GM19395 (cell line): Measurements from ENCODE around the gene COL2A1.

Source experiments
- ATAC-seq: cut with Tn5 transposase; IDR thresholded peaks from one replicate; pipeline ENCODE4 v1.9.1; 2021; ENCODE audit warnings: mild to moderate bottlenecking, moderate library complexity; ENCODE audit not compliant: unreplicated experiment

The COL2A1 gene

GRCh38 chr12:48004053-48004941 lies at the start of gene COL2A1:
COL2A1 (minus strand) TSS chr12:48004476; CDS start chr12:48004321, 155 bp downstream.
- no peak for ATAC-seq

- ATAC-seq = no peak
These were observed 49.6 kb upstream of the COL2A1 start for GRCh38 chr12:48053883-48054282.

GRCh38 chr12:48053122-48053521 lies 48.8 kb upstream of the COL2A1 start:
- ATAC-seq = no peak

DNA sequence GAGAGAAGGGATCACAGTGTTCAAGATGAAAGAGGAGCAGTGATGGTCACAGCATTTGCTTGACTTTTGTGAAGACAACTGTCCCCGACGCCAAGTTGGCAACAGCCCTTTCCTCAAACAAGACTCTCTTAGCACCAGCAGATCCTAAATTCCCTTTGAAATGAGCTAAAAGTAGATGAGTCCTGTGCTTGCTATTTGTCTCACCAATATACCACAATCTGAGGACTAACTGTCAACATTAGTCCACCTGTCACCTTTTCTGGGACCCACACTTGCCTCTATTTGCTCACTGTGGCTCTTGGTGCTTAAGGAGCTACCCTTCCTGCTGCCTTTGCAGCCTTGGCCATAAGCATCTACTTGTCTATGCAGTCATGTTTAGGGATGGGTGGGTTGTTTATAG lies 47.4 kb upstream of the COL2A1 start:
- no peak for ATAC-seq

DNA sequence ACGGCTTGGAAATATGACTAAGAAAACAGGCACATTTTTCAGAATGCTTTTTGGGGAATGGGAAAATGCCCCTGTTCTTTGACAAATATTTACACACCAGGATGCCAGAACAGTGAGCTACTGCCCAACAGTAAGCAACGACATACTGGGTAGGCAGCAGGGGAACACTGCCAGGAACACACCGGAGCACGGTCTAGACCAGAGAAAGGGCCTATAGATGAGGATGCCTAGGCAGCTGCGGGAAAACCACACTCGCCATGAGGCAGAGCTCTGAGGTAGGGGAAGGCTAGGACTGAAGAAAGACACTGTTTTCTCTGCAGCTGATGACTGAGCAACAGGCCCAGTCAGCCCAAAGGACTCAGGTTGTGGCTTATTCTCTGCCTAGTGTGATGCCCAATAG lies 45.9 kb upstream of the COL2A1 start:
- no peak for ATAC-seq

GRCh38 chr12:48045965-48046518 lies 41.8 kb upstream of the COL2A1 start:
- no peak for ATAC-seq

DNA sequence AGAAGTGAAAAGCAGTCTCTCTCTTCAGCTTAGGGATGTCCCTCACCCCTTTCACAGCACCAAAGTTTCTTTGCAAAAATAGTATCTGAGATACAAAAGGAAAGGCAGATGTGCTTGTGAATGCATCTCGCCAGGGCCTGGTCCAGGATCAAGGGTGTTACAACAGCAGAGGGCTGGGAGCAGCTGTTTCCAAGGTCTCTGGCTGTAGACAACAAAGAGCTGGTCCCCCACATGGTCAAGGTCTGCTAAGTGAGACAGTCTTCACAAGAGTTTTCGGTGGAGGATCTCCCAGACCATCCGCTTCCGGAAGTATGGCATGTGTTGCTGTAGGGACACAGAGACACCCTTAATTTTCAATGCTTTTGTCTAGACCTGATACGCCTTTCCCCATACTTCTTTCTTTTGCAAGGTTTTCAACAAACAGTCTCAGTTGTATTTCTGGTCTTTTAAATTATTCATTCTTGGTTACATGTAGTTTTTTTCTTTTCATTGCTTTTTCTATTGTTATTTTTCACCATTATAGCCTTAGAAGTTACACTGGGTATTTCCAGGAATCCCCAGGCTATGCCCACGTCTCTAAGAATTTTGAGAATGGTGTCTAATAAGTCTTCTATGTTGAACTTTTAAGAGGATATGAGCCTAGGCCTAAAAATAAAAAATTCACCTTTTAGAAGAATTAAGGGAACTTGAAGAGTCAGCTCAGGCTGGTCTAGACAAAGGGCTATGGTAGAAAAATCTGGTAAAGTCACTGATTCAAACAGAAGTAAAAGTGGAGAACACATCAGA lies 41.0 kb upstream of the COL2A1 start:
- no peak for ATAC-seq

DNA sequence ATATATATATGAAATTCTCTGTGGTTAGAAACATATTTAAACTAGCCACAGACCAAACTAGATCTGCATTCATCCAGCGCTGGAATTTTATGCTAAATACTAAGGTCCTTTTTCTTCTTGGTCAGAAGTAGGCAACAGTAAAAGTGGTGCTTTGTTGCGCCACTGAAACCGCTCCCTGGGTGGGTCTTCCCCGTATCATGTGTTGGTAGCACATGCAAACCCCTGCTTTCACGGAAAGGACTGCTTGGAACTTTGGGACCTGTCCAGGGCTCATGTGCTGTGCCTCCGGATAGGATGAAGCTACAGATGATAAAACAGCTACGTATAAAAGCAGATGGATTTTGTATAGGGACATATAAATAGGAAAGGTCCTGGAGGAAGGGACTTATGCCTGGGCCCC lies 40.1 kb upstream of the COL2A1 start:
- ATAC-seq = no peak

DNA sequence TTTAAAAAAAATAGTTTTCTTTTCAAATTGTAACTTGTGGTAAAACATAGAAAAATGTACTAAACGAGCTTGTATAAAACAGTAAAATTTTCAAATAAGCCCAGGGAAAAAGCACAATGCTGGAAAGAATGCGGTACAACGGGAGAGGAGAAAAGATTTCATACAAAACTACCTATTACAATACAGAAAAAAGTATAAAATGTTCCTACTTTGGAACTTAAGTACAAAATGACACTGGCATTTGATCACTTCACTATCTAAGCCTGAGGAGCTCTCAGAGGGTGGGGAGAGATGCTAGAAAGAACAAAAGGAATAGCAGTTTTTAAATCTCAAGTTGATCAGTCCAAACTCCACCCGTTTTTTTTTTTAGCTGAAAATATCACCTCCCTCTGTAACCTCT lies 39.5 kb upstream of the COL2A1 start:
- no peak for ATAC-seq

DNA sequence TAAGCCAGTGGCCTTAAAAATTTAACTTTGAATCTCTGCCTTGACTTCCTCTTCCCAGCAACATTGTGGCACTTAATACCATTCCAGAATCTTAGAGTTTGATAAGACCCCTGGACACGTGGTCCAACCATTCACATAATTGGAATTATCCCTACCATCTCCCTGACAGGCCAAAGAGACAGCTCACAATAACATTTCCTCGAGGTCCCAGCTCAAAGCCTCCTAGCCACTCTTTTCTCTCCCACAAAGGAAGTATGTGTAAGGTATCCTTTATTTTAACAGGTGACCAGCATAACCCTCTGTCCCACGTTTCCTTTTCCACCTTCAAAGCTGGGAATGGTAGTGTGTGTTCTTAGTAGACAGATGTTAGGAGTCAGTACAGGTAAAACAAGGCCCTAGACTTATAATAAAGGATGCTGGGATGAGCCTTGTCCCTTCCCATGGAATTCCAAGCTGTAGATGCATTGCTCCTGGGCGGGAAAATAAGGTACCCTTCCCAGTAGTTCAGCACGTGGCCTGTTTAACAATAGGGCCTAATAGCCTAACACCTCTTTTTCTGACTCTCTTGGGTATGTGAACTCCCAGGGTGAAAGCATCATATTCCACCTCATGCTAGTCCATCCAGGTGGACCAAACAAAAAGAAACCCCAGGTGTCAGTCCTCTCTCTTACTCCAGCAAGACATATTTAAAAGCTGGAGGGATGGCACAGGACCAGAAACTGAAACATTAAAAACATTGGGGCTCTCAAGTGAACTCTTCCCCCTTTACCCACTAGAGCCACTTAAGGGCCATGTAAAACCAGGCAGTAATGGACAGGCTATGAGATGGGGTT lies 37.5 kb upstream of the COL2A1 start:
- no peak for ATAC-seq

DNA sequence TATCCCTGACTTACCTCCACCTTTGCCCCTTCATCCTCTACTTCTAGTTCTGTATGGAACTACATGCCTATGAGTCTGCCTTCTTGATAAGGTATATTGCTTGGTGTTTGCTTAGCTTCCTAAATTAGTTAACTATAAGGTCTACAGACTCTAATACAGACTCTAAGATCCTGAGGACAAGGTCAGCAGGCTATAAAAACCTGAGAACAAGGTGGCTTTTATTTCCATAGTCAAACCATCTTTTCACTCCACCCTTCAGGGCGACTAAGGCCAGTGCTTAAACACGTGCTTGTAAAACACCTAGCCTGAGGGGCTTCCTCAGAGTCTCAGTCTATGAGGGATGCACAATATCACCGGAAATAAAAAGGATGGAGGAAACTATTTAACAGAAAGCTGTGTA lies 36.1 kb upstream of the COL2A1 start:
- no peak for ATAC-seq

DNA sequence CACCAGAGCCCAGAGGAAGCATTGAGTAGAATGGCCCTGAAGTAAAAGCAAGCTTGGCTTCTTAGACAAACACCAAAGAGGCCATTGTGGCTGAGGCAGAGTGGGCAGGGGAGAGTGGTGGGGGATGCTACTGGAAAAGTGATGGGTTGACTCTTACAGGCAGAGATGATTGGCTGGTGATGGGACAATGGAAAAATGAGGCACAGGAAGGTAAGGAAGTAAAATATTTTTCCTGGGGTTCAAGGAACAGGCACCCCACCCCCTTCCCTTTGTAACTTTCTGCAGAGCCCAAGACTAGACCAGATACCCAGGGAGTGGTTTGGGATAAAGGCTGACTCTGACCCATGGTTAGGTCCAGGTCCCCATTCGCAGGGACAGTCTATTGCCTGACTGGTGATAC lies 34.9 kb upstream of the COL2A1 start:
- no peak for ATAC-seq

DNA sequence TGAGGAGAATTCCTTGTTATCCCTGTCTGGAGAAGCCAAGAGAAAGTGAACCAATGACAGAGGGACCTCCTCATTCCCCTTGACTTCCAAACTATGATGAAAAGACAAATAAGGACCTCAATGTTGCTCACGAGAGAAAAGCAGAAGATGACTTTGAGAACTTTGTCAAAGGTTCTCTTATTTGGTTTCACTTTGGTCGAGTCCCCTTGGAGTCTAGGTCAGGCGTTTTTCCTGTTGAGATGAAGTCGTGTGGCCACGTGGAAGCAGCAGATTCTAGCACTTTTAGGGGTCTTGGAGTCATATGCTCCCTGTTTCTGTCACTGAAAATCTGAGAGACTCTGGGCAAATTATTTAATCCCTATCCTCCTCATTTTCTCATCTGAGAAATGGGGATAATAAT lies 33.8 kb upstream of the COL2A1 start:
- ATAC-seq = no peak

GRCh38 chr12:48037267-48037915 lies 33.1 kb upstream of the COL2A1 start:
- no peak for ATAC-seq

GRCh38 chr12:48036818-48037217 lies 32.5 kb upstream of the COL2A1 start:
- ATAC-seq = no peak

- no peak for ATAC-seq
These were observed 30.8 kb upstream of the COL2A1 start for GRCh38 chr12:48034835-48035805.

DNA sequence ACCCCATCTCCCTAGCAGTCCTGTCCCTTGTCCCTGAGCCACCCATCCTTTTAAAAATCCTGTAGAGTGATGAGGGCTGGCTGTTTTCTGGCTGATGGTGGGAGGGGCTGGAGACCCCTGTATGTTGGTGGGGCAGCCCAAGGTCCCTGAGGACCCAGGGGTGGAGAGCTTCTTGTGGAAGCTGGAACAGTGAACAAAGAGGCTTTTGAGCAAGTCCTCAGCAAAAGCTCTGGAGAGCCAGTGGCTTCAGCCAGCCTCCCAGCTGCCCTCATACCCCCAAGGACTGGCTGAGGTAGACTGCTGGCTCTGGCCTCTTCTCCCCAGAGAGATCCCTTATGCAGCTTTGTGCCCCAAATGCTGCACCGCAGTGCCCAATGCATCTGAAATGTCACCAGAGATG lies 29.2 kb upstream of the COL2A1 start:
- ATAC-seq = no peak

DNA sequence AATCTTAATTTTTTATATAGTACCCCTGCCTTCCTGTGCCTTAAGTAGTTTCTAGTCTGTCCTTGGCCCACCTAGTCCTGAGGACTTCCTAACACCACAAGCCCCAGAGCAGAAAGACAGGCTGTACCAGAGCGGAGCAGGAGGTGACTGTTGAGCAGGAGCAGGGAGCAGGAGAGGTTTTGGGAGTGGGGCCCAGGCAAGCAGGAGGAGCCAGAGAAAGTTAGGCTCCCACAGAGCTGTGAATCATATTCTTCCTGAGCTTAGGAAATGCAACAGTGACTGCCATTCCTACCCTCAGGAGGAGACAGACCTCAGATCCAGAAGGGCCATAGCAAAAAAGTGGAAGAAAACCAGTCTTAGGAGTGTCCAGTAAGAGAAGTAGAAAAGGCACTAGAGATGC lies 28.3 kb upstream of the COL2A1 start:
- ATAC-seq = no peak
